IPS-NIHi7 (cell line): ENCODE measurements around the gene ROR2.

Source experiments
- DNase-seq: peaks from one replicate; pipeline ENCODE4 v3.0.0; 2012; ENCODE audit warnings: mixed read lengths; ENCODE audit errors: extremely low spot score

Gene ROR2

GRCh38 chr9:91900055-91900796 lies 49.8 kb downstream of the ROR2 start:
- peak; percentile 39 for DNase-seq

- no peak for DNase-seq
Observed at GRCh38 chr9:91899594-91899993, 50.4 kb downstream of the ROR2 start.

- DNase-seq = no peak
Observed at GRCh38 chr9:91899219-91899563, 50.8 kb downstream of the ROR2 start.

- DNase-seq = peak; percentile 44
Observed at GRCh38 chr9:91898451-91899218, 51.4 kb downstream of the ROR2 start.

- no peak for DNase-seq
Observed at GRCh38 chr9:91897201-91897600, 52.8 kb downstream of the ROR2 start.

GRCh38 chr9:91896513-91897121 lies 53.4 kb downstream of the ROR2 start:
- no peak for DNase-seq

GRCh38 chr9:91896097-91896496 lies 53.9 kb downstream of the ROR2 start:
- no peak for DNase-seq

GRCh38 chr9:91894536-91894935 lies 55.5 kb downstream of the ROR2 start:
- no peak for DNase-seq

GRCh38 chr9:91894023-91894422 lies 56.0 kb downstream of the ROR2 start:
- no peak for DNase-seq

GRCh38 chr9:91891915-91892314 lies 58.1 kb downstream of the ROR2 start:
- no peak for DNase-seq

- no peak for DNase-seq
Observed at GRCh38 chr9:91890662-91891061, 59.4 kb downstream of the ROR2 start.

GRCh38 chr9:91889161-91889911 lies 60.7 kb downstream of the ROR2 start:
- DNase-seq = no peak

- DNase-seq = peak; percentile 63
Observed at GRCh38 chr9:91886414-91887076, 63.5 kb downstream of the ROR2 start.

GRCh38 chr9:91885746-91886413 lies 64.1 kb downstream of the ROR2 start:
- no peak for DNase-seq

GRCh38 chr9:91884696-91885687 lies 65.0 kb downstream of the ROR2 start:
- peak; percentile 38 for DNase-seq

- no peak for DNase-seq
Observed at GRCh38 chr9:91884153-91884552, 65.9 kb downstream of the ROR2 start.

- DNase-seq = no peak
Observed at GRCh38 chr9:91883503-91883902, 66.5 kb downstream of the ROR2 start.

GRCh38 chr9:91882627-91883026 lies 67.4 kb downstream of the ROR2 start:
- DNase-seq = no peak

GRCh38 chr9:91880378-91880972 lies 69.6 kb downstream of the ROR2 start:
- no peak for DNase-seq
